GM18861 (cell line): ENCODE results near the gene FYN.
"Not testable (repeated sequence)": the region's sequence is repeated elsewhere in the genome, so short reads cannot be mapped to it uniquely, and the experiment has no call there.

ENCODE experiments used
- ATAC-seq: cut with Tn5 transposase; IDR thresholded peaks from one replicate; pipeline ENCODE4 v1.9.1; 2021; ENCODE audit not compliant: unreplicated experiment

Gene FYN

GRCh38 chr6:111642463-111643158 lies 230.6 kb downstream of the FYN start:
- ATAC-seq = peak; percentile 60

- no peak for ATAC-seq
Measured at GRCh38 chr6:111639266-111639665, 234.0 kb downstream of the FYN start.

GRCh38 chr6:111634981-111635380 lies 238.3 kb downstream of the FYN start:
- ATAC-seq = not testable (repeated sequence)

- no peak for ATAC-seq
Measured at GRCh38 chr6:111633822-111634221, 239.4 kb downstream of the FYN start.

GRCh38 chr6:111632468-111633247 lies 240.6 kb downstream of the FYN start:
- no peak for ATAC-seq

- ATAC-seq = no peak
Measured at GRCh38 chr6:111631903-111632460, 241.3 kb downstream of the FYN start.

GRCh38 chr6:111631018-111631417 lies 242.2 kb downstream of the FYN start:
- no peak for ATAC-seq

- ATAC-seq = no peak
Measured at GRCh38 chr6:111628142-111628850, 245.0 kb downstream of the FYN start.

- no peak for ATAC-seq
Measured at GRCh38 chr6:111626441-111626840, 246.8 kb downstream of the FYN start.

- no peak for ATAC-seq
Measured at GRCh38 chr6:111625461-111626391, 247.5 kb downstream of the FYN start.

GRCh38 chr6:111625099-111625416 lies 248.2 kb downstream of the FYN start:
- no peak for ATAC-seq

GRCh38 chr6:111624401-111625098 lies 248.7 kb downstream of the FYN start:
- no peak for ATAC-seq

GRCh38 chr6:111623046-111623718 lies 250.1 kb downstream of the FYN start:
- ATAC-seq = no peak

- ATAC-seq = no peak
Measured at GRCh38 chr6:111620169-111620568, 253.1 kb downstream of the FYN start.

- no peak for ATAC-seq
Measured at GRCh38 chr6:111618407-111618806, 254.8 kb downstream of the FYN start.

- ATAC-seq = no peak
Measured at GRCh38 chr6:111617149-111617548, 256.1 kb downstream of the FYN start.

- no peak for ATAC-seq
Measured at GRCh38 chr6:111615916-111616612, 257.2 kb downstream of the FYN start.

GRCh38 chr6:111614833-111615582 lies 258.2 kb downstream of the FYN start:
- ATAC-seq = no peak
